DMS53 treated with DMSO at 0.1 percent for 48 hours (cell line): Measurements from ENCODE around the gene TDRD1.

Experiments used
- DNase-seq: peaks from one replicate; lab custom pipeline; 2025; ENCODE audit not compliant: unreplicated experiment; lab: John Stamatoyannopoulos, UW

Gene TDRD1

GRCh38 chr10:114175667-114176066 is 3.5 kb upstream of the TDRD1 start:
- DNase-seq, result no peak

GRCh38 chr10:114176511-114176910 is 2.6 kb upstream of the TDRD1 start:
- DNase-seq, result no peak

GRCh38 chr10:114179747-114180146 is 594 bp downstream of the TDRD1 start:
- DNase-seq, result no peak

GRCh38 chr10:114180937-114181336 is 1.8 kb downstream of the TDRD1 start:
- no peak for DNase-seq

- DNase-seq, result no peak
Observed at GRCh38 chr10:114181971-114182370, 2.8 kb downstream of the TDRD1 start.

GRCh38 chr10:114183563-114183962 is 4.4 kb downstream of the TDRD1 start:
- no peak for DNase-seq

- no peak for DNase-seq
Observed at GRCh38 chr10:114184276-114184675, 5.1 kb downstream of the TDRD1 start.

GRCh38 chr10:114188001-114188400 is 8.8 kb downstream of the TDRD1 start:
- DNase-seq, result no peak

- no peak for DNase-seq
Observed at GRCh38 chr10:114188900-114189299, 9.7 kb downstream of the TDRD1 start.

GRCh38 chr10:114189700-114190099 is 10.5 kb downstream of the TDRD1 start:
- DNase-seq, result no peak

GRCh38 chr10:114195079-114195478 is 15.9 kb downstream of the TDRD1 start:
- DNase-seq, result no peak

GRCh38 chr10:114199239-114199638 is 20.1 kb downstream of the TDRD1 start:
- DNase-seq, result no peak

- no peak for DNase-seq
Observed at GRCh38 chr10:114202812-114203211, 23.7 kb downstream of the TDRD1 start.

GRCh38 chr10:114206902-114207301 is 27.7 kb downstream of the TDRD1 start:
- no peak for DNase-seq

GRCh38 chr10:114207349-114207748 is 28.2 kb downstream of the TDRD1 start:
- no peak for DNase-seq

- no peak for DNase-seq
Observed at GRCh38 chr10:114208351-114208750, 29.2 kb downstream of the TDRD1 start.

GRCh38 chr10:114212153-114212552 is 33.0 kb downstream of the TDRD1 start:
- DNase-seq, result no peak

GRCh38 chr10:114215033-114215432 is 35.9 kb downstream of the TDRD1 start:
- DNase-seq, result no peak

- DNase-seq, result no peak
Observed at GRCh38 chr10:114220281-114220680, 41.1 kb downstream of the TDRD1 start.

GRCh38 chr10:114221235-114221634 is 42.1 kb downstream of the TDRD1 start:
- DNase-seq, result no peak

GRCh38 chr10:114223066-114223465 is 43.9 kb downstream of the TDRD1 start:
- DNase-seq, result no peak

GRCh38 chr10:114228156-114228555 is 49.0 kb downstream of the TDRD1 start:
- no peak for DNase-seq

GRCh38 chr10:114232561-114233176 is 53.5 kb downstream of the TDRD1 start:
- DNase-seq, result no peak
